ENCODE measurements around the gene ITGA11.

The ITGA11 gene

DNA sequence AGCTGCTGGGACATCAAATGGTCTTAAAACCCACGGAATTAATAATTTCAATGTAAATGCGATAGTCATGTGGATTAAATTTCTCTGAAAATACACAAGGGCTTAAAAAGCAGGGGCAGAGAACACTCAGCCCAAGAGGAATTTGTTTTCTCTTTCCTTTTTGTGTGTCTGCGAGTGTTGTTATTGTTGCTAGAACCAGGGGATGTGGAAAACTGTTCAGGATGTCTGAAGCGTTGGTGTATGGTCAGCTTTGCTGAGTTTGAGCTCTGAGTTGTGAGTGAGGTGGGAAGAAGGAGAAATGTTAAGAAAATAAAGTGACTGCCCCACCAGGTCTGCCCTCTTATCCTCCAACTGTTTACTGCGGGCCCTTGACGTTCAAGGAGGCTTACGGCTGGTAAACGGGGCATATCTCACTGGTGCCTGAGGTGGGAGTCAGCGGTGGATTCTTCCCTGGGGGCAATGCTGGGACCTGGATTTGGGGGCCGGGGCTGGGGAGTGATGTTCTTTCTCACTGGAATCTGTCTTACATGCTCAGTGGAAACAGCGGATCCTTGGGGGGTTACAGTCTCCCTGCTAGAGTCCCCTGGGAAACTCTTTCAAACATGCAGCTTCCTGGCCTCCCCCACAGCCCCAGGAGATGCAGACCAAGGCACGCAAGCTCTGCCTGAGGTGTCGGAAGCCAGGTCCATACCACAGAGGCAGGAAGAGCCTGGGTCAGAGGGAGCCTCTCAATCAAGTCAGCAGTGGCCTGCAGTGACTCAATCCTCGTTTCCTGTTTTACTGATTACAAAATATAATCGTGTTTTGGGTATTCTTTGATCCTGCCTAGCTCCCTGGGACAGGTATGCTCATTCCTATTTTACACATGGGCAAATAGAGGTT, 41.8 kb downstream of the ITGA11 start:
- DNase-seq (ENCODE audit: low read depth in 2 of 2), result no peak

DNA sequence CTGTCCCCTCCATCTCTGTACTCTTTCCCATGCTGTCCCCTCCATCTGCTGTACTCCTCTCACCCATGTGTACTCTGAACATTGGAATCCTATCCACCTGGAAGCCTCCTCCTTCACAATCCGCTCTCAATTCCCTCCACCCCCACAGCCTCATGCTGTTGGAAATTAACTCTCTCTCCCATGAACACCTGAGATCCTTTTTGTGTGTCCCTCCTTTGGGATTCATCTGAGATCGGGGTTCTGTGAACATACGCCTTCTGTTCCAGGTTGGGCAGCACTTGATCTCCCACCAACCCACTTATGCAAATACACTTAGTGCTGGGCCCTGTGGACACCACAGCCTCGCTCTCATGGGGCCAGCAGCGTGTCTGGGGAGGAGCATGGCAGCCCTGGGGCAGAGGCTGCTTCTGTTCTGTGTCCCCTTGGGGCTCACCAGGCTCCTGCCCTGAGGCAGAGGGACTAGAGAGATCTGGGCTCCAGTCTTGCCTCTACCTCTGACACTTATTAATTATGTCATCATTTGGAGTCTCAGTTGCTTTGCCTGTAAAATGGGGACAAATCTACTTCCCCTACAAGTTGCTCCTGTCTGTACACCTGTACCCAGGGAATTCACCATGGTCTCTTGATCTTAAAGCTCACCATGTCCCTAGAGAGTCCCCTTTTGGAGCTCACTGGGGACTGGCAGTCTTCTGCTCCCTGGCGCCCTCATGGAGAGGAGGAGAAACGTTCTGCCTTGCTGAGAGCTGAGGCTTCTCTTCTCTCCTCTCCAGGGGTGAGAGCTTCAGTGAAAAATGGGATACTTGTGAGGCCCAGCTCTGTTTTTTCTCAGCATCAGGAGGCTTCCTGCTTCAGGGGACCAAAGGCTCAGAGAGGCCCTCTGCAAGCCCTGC, 42.7 kb downstream of the ITGA11 start:
- DNase-seq (ENCODE audit: low read depth in 2 of 2), result no peak

DNA sequence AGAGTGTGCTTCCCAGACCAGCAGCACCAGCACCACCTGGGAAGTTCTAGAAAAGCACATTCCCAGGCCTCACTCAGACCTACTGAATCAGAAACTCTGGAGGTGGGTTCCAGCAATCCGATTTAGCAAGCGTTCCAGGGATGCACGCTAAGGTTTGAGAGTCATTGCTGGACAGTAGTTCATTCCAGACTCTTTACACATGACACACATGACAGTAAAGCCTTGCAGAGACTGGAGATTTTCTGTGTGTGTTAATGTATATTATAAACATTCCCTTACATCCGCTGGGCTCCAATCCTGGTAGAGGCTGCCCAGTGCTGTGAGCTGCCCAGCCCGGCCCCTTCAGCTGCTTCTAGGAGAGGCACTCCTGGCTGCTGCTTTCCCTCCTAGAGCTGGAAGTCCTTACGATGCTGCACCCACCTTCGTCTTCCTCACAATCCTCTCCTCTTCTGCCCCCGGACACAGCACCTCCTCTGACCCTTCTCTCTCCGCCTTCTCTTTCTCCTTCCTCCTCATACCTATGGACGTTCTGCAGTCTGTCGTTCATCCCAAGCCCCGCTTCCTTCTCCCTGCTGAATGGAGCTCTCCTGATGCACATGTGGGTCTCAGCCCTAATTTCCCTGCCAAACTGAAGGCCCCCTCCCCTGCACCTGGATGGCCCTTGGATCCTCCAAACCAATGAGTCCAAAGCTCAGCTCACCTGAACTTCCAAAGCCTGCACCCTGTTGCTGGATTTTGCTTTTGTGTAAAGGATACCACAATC, 44.4 kb downstream of the ITGA11 start:
- DNase-seq (ENCODE audit: low read depth in 2 of 2), result no peak

DNA sequence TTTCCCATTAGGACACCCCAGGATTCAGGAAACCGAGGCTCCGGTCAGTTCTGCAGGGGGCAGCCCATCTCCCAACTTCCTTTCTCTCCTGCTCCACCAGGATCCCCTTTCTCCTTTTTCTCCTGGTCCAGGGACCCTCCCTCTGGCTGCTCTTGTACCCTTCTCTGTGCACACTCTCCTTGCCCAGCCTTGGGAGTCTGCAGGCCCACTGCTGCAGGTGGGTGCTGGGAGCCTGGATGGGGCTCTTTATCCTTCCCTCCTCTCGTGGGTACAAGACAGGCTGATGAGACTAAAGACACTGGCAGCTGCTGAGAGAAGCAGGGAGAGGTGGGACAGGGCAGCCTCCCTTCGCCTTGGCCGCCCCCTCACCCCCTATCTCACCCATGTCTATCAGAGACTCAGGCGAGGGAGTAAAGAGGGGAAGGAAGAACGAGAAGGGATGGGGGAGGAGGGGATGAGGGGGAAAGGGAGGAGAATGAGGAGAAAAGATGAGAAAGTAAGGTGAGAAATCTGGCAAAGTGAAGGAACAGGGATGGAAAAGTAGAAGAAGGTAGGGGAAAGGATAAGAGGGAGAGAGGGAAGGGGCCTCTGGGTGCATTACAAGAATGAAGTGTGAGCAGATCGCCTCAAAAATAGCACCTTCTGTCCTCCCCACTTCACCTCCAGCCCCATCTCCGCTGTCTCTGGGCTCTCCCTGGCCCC, 45.2 kb downstream of the ITGA11 start:
- DNase-seq (ENCODE audit: low read depth in 2 of 2), result no peak

DNA sequence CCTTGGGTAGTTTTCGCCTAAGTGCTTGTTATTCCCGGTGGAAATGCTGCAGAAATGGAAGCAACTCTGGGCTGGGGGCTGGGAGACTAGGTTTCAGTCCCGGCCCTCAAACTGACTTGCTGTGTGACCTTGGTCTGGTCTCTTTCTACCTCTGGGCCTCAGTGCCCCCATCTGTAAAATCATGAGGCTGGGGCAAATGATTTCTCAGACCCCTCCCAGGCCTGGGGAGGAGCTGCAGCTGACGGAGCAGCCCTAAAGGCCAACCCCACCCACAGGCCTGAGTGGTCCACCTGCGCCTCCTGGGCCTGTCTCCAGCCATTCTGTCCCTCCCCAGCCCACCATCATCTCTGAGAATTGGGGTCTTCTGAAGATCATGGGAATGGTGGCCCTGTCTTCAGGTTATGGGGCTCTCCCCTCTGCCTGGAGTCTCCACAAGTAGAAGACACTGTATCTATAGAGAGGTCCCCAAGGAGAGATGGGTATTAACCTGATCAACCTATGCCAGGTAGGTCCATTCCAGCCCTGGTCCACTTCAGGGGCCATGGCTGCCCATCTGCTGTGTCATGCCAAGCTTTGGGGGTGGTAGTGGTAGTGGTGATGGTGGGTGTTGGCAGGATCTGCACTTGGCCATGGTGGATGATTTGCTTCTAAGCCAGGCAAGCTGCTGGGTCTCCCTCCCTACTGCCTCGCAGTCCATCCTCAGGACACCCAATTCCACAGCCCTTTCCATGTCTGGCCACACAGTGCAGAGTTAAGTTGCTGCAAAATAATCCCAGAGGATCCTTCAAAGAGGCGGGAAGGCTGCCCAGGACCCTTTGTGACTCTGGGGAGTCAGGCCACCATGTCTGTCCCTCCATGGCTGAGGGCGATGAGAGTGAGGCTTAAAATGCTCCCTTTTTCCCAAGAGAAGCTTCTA, 46.0 kb downstream of the ITGA11 start:
- DNase-seq (ENCODE audit: low read depth in 2 of 2), result no peak

DNA sequence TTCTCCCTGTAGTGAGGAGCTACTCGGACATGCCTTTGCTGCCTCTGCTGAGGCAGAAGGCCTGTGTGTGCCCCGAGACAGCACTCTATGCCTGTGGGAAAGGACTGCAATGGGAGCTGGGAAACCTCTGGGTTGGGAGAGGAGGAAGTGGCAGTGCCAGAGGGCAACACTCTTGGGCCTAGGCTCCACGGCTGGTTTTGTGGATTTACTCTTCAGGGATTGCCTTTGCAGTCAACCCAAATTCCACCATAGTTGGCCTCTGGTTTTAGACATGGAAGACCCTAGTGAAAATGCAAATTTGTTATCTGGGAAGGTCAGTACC, 46.8 kb downstream of the ITGA11 start:
- DNase-seq (ENCODE audit: low read depth in 2 of 2), result no peak

DNA sequence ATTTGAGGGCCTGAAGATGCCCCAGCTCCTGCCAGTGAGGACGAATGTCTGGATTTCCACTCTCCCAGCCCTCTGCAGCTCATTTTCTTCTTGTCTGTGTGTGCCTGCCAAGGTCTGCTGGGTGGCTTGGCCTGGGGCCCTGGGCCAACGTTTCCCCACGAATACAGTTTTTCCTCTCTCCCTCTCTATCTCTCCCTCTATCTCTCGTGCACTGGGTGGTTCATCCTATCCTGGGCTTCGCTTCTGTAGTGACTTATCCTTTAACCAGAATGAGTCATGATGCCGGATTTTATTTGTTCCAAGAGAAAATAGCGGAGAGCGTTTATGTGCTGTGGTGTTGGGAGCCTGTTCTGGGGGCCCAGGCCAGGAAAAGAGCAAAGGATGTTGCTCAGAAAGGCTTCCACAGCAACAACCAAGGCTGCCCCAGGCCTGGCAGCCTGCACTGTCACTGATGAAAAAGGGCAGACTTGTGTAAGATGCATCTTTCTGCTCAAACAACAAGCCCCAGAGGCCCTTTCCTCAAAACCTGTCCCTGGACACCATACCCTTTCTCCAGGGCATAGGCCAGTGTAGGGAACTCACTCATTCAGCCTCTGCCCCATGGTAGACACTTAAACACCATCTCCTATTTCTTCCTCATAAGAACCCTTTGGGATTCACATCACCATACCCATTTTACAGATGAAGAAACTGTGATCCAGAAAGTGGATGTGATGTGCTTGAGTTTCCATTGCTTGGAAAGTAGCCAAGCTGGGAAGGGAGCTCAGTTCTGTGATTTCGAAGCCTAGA, 47.3 kb downstream of the ITGA11 start:
- DNase-seq (ENCODE audit: low read depth in 2 of 2), result no peak

DNA sequence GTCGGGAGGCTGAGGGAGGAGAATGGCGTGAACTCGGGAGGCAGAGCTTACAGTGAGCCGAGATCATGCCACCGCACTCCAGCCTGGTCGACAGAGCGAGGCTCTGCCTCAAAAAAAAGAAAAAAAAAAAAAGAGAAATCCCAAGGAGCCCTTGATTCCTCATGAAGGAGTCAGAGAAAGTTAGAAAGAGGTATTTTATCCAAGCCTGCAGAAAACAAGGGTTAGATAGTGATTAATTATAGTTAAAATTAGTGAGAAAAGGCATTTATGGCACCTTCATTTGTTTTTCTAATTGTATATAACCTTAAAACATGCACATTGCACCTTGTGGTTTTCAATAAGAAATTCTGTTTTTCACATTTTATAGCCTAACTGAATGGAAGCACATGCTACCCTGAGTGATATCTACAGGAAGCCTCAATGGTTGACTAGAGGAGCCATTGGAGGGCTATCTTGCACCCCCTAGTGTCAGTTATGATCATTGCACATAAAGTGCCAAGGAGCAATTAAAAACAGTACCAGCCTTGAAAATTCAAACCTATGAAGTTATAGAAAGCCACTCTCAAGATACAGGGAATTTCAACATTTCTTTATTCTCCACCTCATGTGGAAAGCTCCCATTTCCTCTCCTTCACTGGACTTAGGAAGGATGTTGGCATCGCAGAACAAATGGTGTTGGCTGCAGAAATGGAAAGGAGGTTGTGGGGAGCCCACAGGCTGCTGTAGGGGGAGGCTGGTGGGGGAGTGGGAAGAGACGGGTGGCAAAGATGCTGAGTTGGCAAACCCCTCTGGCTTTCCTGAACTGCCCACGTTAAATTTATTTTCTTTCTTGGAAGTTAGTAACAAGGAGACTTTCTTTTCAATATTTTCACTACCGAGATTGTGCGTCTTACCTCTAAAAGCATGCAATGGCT, 48.5 kb downstream of the ITGA11 start:
- no peak for DNase-seq (ENCODE audit: low read depth in 2 of 2)

DNA sequence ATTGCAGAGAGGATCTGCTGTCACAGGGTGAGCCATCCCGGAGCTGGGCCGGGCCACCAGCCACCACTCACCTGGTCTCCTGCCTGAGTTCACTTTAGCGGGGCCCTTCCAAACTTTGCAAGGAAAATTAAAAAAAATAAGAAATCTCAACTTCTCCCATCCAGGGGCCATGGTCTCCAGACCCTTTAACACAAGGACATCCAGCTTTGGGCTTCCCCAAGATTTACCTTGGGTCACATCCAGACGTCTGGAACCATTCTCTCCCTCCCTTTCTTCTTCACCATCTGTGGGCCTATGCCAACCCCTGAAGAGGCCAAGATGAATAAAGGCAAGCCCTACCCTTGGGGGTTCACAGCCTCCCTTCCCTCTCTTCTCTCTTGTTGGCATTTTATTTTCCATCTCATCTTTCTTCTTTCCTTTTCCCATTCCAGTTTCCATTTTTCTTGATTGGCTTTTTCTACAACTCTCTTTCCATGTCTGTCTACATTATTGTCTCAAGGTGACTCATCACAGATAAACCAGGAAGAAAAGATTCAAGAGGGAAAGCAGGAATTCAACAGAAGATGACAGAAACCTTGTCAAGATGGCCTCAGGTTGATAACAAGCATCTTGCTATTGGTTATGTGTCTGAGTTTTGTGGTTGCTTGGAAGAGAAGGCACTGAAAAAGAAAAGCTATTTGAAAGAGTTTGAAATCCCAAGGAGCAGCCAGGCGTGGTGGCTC, 49.5 kb downstream of the ITGA11 start:
- DNase-seq (ENCODE audit: low read depth in 2 of 2), result no peak

DNA sequence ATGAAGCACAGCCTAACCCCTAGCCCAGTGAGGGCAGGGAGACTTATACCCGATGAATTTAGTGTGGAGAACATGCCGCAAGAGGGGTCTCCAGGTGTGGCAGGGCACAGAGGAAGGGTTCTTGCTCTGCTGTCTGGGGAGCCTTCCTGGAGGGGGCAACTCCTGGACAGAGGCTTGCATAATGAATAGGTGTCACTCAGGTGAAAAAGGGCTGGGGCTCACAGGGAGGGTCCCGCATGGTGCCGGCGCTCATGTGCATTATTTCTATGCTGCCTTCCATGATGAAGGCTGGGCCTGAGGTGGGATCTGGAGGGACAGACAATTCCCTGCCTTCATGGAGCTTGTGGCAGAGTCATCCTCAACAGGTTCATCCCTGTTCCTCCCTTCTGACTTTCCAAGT, 51.5 kb downstream of the ITGA11 start:
- no peak for DNase-seq (ENCODE audit: low read depth in 2 of 2)

DNA sequence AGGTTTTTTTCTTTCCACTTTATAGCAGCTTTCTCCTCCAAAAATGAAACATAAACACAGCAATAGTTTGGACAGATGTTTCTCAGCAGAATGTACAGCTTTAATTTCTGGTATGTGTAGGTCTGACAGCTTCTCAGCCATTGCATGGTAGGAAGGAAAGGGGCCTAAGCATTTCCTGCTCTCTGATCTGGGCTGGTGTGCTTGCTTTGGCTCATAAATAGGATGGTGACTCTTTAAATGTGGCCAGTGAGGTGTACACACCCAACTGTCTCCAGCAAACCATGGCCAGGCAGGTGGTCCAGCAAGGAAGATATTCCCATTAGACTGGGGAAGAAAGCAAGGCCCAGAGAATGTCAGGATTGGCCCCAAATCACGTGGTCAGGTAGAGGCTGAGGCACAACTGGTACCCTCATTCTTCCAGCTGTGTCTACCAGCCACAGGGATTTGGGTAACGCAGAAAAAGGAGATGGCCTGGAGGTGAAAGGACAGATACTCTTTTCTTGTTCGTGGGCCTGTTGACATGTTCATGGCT, 52.1 kb downstream of the ITGA11 start:
- DNase-seq (ENCODE audit: low read depth in 2 of 2), result no peak

DNA sequence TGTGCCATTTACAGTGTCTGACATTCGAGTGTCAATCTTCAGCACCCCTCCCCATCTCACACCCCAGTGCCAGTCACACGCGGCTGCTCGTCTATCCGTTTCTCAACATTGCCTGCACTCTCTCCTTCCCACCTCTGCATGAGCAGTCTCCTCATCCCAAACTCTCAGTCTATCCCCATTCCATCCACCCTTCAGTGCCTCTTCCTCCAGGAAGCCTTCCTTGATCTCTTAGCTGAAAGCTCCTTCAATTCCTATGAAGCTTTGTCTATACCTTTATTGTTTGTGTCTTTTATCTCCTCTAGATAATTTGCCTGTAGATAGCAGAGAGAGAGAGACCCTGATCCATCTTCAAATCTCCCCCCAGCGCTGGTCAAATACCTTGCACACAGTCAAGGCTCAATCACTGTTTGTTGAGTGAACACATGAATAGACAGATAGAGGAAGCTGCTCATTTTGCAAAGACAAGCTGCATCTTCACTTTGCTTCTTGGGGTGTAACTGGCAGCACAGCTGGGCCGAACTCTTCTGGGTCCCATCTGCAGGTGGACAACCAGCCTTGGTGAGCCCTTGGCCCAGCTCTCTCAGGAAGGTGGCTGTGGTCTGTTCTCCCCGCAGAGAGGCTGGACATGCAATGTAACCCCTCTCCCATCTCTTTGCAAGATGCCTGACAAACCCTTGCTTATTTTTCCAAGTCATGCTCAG, 52.8 kb downstream of the ITGA11 start:
- no peak for DNase-seq (ENCODE audit: low read depth in 2 of 2)

DNA sequence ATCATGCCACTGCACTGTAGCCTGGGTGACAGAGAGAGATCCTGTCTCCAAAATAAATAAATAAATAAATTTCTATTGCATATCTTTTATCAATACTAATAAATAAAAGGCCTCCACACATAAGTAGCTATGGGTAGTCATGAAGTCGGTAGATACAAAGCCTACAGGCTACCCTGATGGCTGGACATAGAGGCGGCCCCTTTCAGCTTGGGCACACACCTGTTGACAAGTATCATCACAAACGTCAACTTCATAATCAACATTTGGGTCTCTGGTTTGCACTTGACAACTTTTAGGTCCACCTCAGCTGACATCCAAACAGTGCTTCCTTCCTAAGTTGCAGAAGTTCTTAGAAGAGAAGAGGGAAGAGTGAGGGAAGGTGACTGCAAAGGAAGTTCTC, 53.4 kb downstream of the ITGA11 start:
- no peak for DNase-seq (ENCODE audit: low read depth in 2 of 2)

DNA sequence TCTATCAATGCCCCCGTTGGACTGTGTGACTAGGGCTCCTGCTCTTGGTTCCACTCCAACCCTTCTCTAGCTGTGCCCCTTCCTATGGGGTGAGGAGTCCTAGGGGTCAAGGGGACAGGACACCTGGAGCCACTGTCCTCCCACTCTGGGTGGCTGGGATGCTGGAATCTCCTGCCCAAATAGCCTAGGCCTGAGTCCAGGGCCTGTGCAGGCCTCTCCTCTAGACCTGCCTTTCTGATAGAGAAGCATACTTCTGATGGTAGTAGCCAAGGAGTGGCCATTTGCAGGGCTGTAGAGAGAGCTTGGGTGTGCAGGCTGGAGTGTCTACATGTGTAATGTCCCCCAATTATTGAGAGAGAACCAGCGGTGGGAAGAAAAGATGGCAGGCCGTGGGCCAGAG, 54.2 kb downstream of the ITGA11 start:
- DNase-seq (ENCODE audit: low read depth in 2 of 2), result no peak

DNA sequence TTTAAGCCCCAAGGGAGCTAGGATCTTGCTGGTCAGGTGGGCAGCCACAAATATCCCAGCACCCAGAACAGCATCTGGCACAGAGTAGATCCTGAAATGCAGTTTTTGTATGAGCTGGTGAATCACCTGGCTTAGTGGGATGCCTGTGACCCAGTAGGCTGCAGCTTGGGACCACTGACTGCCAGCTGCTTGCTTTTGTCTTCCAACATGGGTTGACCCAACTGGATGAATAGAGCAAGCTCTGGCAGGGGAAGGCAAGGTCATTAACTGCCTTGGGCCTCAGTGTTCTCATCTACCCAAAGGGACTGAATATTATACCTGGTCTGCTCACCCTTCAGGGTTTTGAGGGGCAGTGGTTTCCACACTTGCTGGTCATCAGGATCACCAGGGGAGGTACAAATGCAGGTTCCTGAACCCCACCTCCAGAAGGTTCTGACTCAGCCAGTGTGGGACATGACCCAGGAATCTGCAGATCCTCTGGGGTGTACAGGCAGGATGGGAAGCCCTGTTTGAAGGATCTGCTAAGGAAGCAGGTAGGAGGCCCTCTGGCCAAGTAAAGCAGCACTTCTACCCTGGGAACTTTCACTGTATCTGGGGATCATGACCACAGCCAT, 55.4 kb downstream of the ITGA11 start:
- DNase-seq (ENCODE audit: low read depth in 2 of 2), result no peak

DNA sequence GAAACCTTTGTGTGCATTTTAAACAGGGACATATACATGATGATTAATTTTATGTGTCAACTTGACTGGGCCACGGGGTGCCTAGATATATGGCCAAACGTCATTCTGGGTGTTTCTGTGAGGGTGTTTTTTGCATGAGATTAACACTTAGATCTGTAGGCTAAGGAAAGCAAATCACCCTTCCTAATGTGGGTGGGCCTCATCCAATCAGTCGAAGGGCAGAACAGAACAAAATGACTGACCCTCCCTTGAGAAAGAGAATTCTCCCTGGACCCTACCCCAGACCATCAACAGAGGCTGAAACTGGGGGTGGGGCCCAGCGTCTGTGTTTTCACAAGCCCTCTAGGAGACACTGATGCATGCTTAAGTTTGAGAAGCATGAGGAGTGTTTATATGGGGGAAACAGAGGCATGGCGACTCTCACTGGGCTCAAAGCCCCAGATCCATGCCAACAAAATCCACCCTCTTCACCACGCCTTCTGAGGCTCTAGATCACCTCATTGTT, 56.2 kb downstream of the ITGA11 start:
- DNase-seq (ENCODE audit: low read depth in 2 of 2), result no peak

Data from activated CD8-positive, alpha-beta memory T cell treated with anti-CD3 and anti-CD28 coated beads for 4 hours (primary cell).